IMR-90 (cell line): ENCODE results near the gene MSMO1.

ENCODE experiments used
- CEBPB ChIP-seq: IDR thresholded peaks from 2 replicates; pipeline ENCODE4 v1.6.1; 2012; ENCODE audit warnings: low read depth, low read length, improper control_type of control experiment
- CHD1 ChIP-seq: IDR thresholded peaks from 2 replicates; pipeline ENCODE4 v1.6.1; 2012; ENCODE audit warnings: low read depth, low read length, improper control_type of control experiment
- MAFK ChIP-seq: IDR thresholded peaks from 2 replicates; pipeline ENCODE4 v1.6.1; 2012; ENCODE audit warnings: low read depth, low read length, improper control_type of control experiment
- MAZ ChIP-seq: IDR thresholded peaks from 2 replicates; pipeline ENCODE4 v1.6.1; 2012; ENCODE audit warnings: low read depth, mild to moderate bottlenecking, low read length, improper control_type of control experiment, moderate library complexity, borderline replicate concordance
- MXI1 ChIP-seq: IDR thresholded peaks from 2 replicates; pipeline ENCODE4 v1.6.1; 2012; ENCODE audit warnings: low read depth, mild to moderate bottlenecking, low read length, moderate library complexity, borderline replicate concordance
- POLR2A ChIP-seq: IDR thresholded peaks from 2 replicates; pipeline ENCODE4 v1.6.1; 2012; ENCODE audit warnings: mild to moderate bottlenecking, low read depth, low read length
- RCOR1 ChIP-seq: IDR thresholded peaks from 2 replicates; pipeline ENCODE4 v1.6.1; 2012; ENCODE audit warnings: mild to moderate bottlenecking, low read length, improper control_type of control experiment; ENCODE audit not compliant: insufficient replicate concordance
- RFX5 ChIP-seq: IDR thresholded peaks from 2 replicates; pipeline ENCODE4 v1.8.0; 2012; ENCODE audit warnings: low read depth, mild to moderate bottlenecking, low read length, moderate library complexity
- SMC3 ChIP-seq: fragments of 150-350 bp; IDR thresholded peaks from 2 replicates; pipeline ENCODE4 v1.6.1; 2016; ENCODE audit warnings: low read depth, mild to moderate bottlenecking, antibody characterized with exemption, low read length, moderate library complexity
- TF ChIP-seq, protein P1 (sequence below): fragments of 150-350 bp; IDR thresholded peaks from 2 replicates; pipeline ENCODE4 v1.6.1; 2017; ENCODE audit warnings: mild to moderate bottlenecking, antibody characterized with exemption, low read length, low read depth
- TF ChIP-seq, protein P2 (sequence below): conservative IDR thresholded peaks from 2 replicates; pipeline ENCODE4 v1.5.1; 2012; ENCODE audit warnings: mild to moderate bottlenecking, low read depth, low read length, improper control_type of control experiment
- TF ChIP-seq, protein P3 (sequence below): fragments of 150-350 bp; IDR thresholded peaks from 2 replicates; pipeline ENCODE4 v1.6.1; 2016; ENCODE audit warnings: low read depth, mild to moderate bottlenecking, low read length, moderate library complexity, borderline replicate concordance

DNA sequence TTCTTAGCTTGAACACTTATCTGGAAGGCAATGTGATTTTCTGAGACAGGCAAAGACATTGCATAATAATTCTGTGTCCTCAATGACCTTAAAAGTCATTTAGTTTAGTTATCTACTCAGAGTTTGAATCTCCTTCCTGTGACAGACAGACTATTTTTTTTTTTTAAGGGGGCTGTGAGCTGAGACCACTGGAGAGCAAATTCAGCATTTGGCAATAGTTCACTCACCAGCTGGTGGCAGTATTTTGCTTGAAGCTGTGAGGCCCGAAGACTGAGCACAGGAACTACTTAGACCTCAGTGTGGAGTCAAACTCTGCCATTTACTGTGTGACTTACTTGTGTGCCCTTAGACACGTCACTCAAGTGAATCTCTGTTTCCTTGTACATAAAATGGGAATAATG lies 28.4 kb downstream of the MSMO1 start:
- TF ChIP-seq CEBPB (no peak), POLR2A (no peak), RFX5 (no peak), CHD1 (no peak), SMC3 (peak; percentile 21), MXI1 (no peak), MAFK (no peak), RCOR1 (no peak), MAZ (no peak)
- TF ChIP-seq, protein P1, sequence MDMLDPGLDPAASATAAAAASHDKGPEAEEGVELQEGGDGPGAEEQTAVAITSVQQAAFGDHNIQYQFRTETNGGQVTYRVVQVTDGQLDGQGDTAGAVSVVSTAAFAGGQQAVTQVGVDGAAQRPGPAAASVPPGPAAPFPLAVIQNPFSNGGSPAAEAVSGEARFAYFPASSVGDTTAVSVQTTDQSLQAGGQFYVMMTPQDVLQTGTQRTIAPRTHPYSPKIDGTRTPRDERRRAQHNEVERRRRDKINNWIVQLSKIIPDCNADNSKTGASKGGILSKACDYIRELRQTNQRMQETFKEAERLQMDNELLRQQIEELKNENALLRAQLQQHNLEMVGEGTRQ: no peak
- TF ChIP-seq, protein P2, sequence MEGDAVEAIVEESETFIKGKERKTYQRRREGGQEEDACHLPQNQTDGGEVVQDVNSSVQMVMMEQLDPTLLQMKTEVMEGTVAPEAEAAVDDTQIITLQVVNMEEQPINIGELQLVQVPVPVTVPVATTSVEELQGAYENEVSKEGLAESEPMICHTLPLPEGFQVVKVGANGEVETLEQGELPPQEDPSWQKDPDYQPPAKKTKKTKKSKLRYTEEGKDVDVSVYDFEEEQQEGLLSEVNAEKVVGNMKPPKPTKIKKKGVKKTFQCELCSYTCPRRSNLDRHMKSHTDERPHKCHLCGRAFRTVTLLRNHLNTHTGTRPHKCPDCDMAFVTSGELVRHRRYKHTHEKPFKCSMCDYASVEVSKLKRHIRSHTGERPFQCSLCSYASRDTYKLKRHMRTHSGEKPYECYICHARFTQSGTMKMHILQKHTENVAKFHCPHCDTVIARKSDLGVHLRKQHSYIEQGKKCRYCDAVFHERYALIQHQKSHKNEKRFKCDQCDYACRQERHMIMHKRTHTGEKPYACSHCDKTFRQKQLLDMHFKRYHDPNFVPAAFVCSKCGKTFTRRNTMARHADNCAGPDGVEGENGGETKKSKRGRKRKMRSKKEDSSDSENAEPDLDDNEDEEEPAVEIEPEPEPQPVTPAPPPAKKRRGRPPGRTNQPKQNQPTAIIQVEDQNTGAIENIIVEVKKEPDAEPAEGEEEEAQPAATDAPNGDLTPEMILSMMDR: peak; percentile 36
- TF ChIP-seq, protein P3, sequence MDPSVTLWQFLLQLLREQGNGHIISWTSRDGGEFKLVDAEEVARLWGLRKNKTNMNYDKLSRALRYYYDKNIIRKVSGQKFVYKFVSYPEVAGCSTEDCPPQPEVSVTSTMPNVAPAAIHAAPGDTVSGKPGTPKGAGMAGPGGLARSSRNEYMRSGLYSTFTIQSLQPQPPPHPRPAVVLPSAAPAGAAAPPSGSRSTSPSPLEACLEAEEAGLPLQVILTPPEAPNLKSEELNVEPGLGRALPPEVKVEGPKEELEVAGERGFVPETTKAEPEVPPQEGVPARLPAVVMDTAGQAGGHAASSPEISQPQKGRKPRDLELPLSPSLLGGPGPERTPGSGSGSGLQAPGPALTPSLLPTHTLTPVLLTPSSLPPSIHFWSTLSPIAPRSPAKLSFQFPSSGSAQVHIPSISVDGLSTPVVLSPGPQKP: no peak
